Osteocyte (in vitro differentiated cells): ENCODE measurements around the gene RYR3. TPM values are rescaled to one million over a fixed set of nuclear protein-coding genes. Genes with fewer than 3 reads are reported as not detected.

Experiments
- DNase-seq: peaks from one replicate; pipeline ENCODE4 v3.0.0; 2021; ENCODE audit warnings: mixed read lengths; ENCODE audit not compliant: unreplicated experiment; ENCODE audit errors: extremely low spot score
- H3K27ac Mint-ChIP-seq: one replicate; pipeline ENCODE4 v1.8.0; 2021; ENCODE audit warnings: mild to moderate bottlenecking, mixed read lengths; ENCODE audit not compliant: unreplicated experiment
- H3K27me3 Mint-ChIP-seq: one replicate; pipeline ENCODE4 v1.8.0; 2021; ENCODE audit warnings: mixed read lengths; ENCODE audit not compliant: unreplicated experiment
- H3K36me3 Mint-ChIP-seq: one replicate; pipeline ENCODE4 v1.8.0; 2021; ENCODE audit warnings: mixed read lengths; ENCODE audit not compliant: unreplicated experiment
- H3K4me1 Mint-ChIP-seq: one replicate; pipeline ENCODE4 v1.8.0; 2021; ENCODE audit warnings: mixed read lengths; ENCODE audit not compliant: unreplicated experiment
- H3K4me3 Mint-ChIP-seq: one replicate; pipeline ENCODE4 v1.8.0; 2021; ENCODE audit warnings: mild to moderate bottlenecking, moderate library complexity, mixed read lengths; ENCODE audit not compliant: unreplicated experiment
- H3K9me3 Mint-ChIP-seq: one replicate; pipeline ENCODE4 v1.8.0; 2021; ENCODE audit warnings: mixed read lengths; ENCODE audit not compliant: unreplicated experiment
- CTCF ChIP-seq: fragments of 200-600 bp; sonication (generic); IDR thresholded peaks from 2 replicates; pipeline ENCODE4 v1.5.0; 2021; ENCODE audit warnings: antibody characterized with exemption, mild to moderate bottlenecking, moderate library complexity
- total RNA-seq: library from RNA; stranded (reverse); gene quantifications from 2 replicates; pipeline ENCODE4 v1.2.1, GENCODE V29; 2021

RYR3 gene
- total RNA-seq, 1 donor from 2014 or later, result not detected

- Mint-ChIP-seq H3K27ac (no peak overlapping the region), H3K4me1 (no peaks in the 10 kb centered on the region), H3K36me3 (no peaks in the 10 kb centered on the region), H3K9me3 (no peaks in the 10 kb centered on the region), H3K4me3 (no peak overlapping the region), H3K27me3 (peaks cover 22% of the 10 kb centered on the region)
- DNase-seq, result no peak
- TF ChIP-seq CTCF, result no peak
Observed at GRCh38 chr15:33518421-33518820, 207.7 kb downstream of the RYR3 start.

- Mint-ChIP-seq H3K4me1 (peaks cover 5% of the 10 kb centered on the region), H3K27me3 (peaks cover 9% of the 10 kb centered on the region), H3K4me3 (no peak overlapping the region), H3K27ac (no peak overlapping the region), H3K9me3 (no peaks in the 10 kb centered on the region), H3K36me3 (no peaks in the 10 kb centered on the region)
- DNase-seq, result no peak
- no peak for TF ChIP-seq CTCF
Observed at GRCh38 chr15:33524274-33524673, 213.5 kb downstream of the RYR3 start.

GRCh38 chr15:33526532-33526931 is 215.8 kb downstream of the RYR3 start:
- no peak for TF ChIP-seq CTCF
- Mint-ChIP-seq H3K4me1 (peaks cover 5% of the 10 kb centered on the region), H3K4me3 (no peak overlapping the region), H3K27ac (no peak overlapping the region), H3K27me3 (peaks cover 2% of the 10 kb centered on the region), H3K9me3 (no peaks in the 10 kb centered on the region), H3K36me3 (no peaks in the 10 kb centered on the region)
- DNase-seq, result no peak

- DNase-seq, result no peak
- Mint-ChIP-seq H3K27me3 (peaks cover 12% of the 10 kb centered on the region), H3K4me3 (no peak overlapping the region), H3K27ac (no peak overlapping the region), H3K4me1 (no peaks in the 10 kb centered on the region), H3K9me3 (no peaks in the 10 kb centered on the region), H3K36me3 (no peaks in the 10 kb centered on the region)
- no peak for TF ChIP-seq CTCF
Observed at GRCh38 chr15:33533197-33533596, 222.4 kb downstream of the RYR3 start.

- Mint-ChIP-seq H3K4me3 (no peak overlapping the region), H3K27ac (no peak overlapping the region), H3K9me3 (no peaks in the 10 kb centered on the region), H3K36me3 (no peaks in the 10 kb centered on the region), H3K4me1 (no peaks in the 10 kb centered on the region), H3K27me3 (peaks cover 10% of the 10 kb centered on the region)
- no peak for TF ChIP-seq CTCF
- no peak for DNase-seq
Observed at GRCh38 chr15:33534642-33535041, 223.9 kb downstream of the RYR3 start.
